CD4-positive, alpha-beta T cell treated with Interleukin-4 for 1 hour (primary cell): ENCODE measurements around the gene LLCFC1.

ENCODE experiments used
- DNase-seq, 2 donors: peaks; one replicate each; pipeline ENCODE4 v3.0.0-alpha.2; 2020 to 2022

The LLCFC1 gene

DNA sequence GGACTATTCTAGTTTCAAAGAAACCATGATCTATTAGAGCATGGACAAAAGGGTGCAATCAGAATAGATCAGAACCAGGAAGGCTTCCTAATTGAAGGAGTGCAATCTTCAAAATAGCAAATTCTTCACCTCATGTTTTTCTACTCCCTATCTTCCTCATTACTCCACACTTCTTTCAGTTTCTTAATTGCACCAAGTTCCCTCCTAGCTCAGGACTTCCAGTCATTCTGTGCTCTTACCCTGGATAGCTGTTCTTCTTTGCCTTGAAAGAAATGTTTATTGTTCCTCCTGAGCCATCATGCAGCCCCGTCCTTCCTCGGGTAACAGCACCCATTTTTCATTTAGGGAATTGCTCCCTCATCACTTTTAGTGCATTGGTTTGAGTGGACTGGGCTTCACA is 28.8 kb upstream of the LLCFC1 start:
- DNase-seq: no peak

DNA sequence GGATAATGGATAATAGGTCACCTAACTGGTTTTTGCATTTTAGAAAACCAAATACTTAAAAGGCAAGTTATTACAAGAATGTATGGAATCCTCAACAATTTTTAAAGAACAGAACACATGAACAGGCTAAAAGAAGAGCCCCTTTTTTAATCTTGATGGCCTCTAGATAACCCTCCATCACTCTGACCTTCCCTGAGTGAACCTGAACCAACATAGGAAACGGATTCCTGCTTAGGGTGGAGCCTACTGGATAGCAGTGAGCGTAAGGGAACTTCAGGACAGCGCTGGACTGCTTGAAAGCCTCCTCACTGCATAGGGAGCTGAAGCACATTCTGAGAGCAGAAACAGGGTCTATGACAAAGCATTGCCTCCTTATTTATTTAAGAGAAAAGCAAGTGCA is 26.2 kb upstream of the LLCFC1 start:
- no peak for DNase-seq

DNA sequence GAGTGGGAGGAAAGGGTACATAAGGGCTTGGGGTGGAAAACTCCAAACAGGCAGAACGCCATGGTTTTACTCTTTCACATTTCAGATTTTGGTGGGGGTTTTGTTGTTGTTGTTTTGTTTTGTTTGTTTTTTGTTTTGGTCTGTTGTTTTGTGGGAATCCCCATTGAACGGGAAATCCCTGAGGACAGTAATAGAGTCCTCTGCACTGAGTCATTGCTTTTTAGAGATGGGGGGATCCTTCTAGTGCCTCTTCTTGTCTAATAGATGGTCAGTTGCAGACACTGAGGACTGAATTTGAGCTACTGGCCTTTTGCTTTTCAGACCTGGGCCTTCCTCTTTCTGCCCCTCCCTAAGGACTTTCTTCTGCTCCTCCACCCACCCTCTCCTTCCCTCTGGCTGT is 25.7 kb upstream of the LLCFC1 start:
- no peak for DNase-seq

DNA sequence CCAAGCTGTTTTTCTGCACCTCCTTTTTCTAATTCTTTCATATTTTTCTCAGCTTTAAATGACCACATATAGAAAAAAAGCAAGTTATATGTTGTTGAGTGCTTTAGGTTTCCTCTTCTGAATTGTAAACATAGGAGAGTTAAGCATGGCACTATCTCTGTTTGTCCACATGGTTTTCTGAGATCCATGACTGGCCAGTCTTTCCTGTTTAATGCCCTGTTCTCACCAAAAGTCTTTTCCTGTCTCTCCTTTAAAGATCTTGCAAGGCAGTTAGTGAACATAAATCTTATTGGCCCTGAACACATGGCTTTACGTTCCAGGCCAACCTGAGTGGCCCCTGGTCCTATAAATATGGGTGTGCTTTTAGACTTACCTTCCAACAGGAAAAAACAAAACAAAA is 25.2 kb upstream of the LLCFC1 start:
- no peak for DNase-seq

DNA sequence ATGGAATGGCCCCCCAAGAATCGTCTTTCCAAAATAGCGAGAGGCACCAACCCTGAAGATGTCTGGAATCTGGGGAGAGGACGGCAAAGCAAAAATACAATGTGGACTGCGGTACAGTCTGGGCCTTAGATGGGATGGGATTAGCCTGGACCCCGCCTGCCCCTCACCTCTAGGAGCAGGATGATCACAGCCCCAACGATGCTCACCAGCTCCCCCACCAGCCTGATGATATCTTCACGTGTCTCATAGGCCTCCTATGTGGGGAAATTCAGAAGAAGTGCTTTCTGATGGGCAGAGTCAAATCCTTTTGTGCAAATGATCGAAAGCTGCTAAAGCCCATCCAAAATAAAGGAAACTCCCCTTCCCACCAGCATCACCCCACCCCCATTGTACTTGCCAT is 24.0 kb upstream of the LLCFC1 start:
- DNase-seq: peak in 1 of 2 donors; percentile 3

DNA sequence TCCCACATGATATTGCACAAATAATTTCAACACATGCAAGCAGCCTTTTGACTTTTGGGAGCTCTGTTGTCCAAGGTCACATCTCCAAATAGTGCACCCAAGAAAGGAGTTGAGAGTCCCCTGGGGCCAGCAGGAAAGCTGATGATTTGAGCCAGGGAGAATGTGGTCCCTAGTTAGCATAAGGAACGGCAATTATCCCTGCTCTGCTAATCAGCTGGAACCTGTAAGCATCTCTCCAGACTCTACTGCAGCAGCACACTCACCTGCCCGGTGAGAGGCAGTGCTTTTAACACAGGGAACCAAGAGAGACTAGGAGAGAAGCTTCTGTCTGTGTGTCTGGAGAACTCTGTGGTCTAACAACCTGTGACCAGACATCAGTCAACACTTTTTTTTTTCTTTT is 22.8 kb upstream of the LLCFC1 start:
- DNase-seq: no peak

DNA sequence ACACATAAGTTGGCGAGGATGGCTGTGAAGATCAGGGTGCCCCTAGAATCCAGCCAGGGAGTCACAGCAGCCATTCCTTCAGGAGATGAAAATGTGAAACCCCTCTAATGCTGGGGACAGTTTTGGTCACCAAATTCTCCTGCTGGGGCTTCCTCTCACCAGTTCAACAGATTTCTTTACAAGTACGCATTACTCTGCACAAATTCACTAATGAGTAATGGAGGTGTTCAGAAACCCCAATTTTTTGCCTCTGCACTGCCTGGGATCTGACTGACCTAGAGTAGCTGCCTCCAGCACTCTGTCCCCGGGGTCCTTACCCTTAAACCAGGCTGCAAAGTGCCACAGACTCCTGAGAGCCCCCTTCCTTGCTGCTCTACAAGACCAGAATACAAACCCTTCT is 21.8 kb upstream of the LLCFC1 start:
- DNase-seq: no peak

DNA sequence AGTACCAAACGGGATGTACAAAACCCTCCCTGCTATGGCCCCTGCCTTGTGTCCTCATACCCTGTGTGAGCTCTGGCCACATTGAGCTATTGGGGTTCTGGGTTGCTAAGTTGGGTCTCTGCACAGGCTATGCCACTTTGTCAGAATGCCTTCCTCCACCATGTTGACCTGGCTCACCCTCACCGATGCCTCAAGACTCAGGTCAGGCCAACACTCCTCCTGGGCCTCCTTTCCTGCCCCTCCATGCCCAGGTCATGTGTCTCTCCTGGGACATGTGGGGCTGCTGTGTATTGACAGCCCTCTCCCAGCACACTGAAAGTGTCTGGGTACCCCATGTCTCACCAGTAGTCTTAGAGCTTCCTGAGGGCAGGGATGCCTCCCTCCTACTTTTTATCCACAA is 20.4 kb upstream of the LLCFC1 start:
- no peak for DNase-seq

DNA sequence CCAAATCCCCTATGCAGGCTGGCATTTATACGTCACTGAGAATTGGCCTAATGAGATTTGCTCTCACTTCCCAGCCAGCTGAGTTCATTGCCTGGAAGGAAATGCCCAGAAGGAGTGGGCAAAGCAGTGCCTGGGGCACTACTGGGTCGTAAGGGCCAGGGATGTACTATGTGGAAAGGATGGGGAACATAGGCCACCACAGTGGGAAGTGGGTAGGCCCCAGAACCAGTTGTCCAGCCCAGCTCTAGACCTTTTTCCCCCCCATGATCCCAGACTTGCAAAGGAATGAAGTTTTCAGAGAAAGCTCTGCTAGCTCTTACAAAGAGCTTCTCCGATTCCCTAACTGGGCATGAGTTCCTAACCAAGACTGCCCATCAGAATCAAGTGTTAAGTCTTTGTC is 19.6 kb upstream of the LLCFC1 start:
- DNase-seq: no peak

DNA sequence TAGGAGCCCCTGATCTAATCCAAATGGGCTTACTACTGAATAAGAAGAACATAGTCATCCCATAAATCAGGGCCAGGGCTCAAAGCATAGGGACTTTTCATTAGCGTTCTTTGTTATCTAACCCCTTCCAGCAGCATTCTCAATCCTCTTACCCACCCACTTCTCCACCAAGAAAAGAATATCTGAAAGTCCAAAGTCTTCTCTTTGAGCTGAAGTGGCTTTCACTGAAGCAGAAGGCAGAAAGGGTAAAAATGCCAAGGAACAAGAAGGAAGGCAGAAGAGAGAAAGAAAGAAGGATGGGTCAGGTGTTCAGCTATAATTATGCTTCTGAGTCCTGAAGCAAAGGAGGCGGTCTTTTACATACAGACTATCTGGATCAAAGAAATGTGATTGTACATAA is 15.9 kb upstream of the LLCFC1 start:
- no peak for DNase-seq

DNA sequence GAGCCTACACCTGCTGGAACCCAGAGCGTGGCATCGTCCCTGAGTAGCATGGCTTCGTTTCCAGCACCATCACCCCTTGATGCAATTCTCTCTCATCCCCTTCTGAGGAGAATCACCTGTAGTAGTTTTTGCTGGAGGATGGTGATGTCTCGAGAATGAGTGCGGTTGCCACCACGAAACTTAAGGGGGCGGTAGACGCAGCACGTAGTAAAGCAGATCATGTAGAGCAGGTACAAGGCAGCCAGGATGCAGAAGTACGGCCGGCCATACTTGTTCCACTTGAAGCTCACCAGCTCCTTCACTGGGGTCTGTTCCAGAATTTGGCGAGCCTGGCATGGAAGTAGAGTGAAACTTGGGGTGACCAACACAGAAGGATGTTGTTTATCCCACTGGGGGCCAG is 13.9 kb upstream of the LLCFC1 start:
- DNase-seq: no peak

DNA sequence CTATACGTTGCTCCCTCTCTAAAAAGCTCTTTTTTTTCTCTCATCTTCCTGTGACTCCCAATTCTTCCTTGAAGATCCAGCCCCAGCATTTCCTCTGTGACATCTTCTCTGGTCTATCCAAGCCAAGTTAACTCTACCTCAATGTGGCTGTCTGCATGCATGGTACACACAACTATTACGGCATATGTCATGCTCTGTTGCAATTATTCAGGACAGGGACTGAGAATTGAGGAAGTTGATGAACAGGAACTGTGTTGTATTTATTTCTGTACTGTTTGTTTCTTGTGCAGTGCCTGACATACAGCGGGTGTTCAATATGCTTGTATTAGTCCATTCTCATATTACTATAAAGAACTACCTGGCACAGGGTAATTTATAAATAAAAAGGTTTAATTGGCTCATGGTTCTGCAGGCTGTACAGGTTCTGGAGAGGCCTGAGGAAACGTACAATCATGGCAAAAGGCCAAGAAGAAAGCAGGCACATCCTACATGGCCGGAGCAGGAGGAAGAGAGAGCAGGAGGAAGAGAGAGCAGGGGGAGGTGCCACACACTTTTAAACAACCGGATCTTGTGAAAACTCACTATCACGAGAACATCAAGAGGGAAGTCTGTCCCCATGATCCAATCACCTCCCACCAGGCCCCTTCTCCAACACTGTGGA is 12.1 kb upstream of the LLCFC1 start:
- DNase-seq: no peak

DNA sequence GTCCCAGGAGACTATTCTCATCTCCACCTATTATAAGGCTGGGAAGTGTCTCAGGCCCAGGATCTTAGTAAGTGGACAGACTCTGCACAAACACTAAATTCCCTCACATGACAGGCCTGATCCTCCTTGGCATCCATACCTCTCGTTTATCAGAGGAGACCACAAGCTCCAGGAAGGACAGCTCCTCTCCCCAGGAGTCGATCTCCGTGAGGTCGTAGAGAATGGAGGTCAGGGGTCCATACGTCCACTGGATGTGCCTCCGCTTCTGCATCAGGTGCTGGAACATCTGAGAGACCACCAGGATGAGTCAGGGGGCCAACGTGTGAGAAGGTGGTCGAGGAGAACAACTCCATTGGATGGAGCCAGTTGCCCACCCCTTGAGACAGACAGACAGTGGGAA is 11.3 kb upstream of the LLCFC1 start:
- no peak for DNase-seq

DNA sequence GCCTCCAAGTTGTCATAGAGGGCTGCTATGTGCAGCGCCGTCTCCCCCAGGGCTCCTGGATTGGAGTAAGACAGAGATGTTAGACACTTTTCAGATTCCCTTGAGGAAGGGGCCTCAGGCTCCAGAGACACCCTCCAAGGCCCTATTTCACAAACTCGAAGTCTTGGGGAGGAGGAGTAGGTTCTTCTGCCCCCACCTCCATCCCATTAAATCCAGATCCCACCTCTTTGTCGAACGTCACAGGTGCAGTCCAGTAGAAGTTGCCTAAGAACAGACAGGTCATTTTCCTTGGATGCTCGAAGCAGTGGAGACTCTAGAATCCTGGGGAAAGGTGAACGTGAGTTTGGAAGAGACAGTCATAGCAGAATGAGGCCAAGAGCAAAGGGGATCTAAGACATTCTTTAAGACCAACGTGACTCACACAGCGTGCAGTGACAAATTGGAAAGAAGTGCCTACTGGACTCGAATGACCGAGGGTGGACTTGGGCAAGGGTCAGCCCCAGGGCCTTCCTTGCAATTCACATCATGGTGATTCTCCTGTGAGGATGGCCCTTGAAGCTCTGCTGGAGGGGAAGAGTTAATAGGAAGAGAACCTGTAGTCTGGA is 9.1 kb upstream of the LLCFC1 start:
- no peak for DNase-seq

DNA sequence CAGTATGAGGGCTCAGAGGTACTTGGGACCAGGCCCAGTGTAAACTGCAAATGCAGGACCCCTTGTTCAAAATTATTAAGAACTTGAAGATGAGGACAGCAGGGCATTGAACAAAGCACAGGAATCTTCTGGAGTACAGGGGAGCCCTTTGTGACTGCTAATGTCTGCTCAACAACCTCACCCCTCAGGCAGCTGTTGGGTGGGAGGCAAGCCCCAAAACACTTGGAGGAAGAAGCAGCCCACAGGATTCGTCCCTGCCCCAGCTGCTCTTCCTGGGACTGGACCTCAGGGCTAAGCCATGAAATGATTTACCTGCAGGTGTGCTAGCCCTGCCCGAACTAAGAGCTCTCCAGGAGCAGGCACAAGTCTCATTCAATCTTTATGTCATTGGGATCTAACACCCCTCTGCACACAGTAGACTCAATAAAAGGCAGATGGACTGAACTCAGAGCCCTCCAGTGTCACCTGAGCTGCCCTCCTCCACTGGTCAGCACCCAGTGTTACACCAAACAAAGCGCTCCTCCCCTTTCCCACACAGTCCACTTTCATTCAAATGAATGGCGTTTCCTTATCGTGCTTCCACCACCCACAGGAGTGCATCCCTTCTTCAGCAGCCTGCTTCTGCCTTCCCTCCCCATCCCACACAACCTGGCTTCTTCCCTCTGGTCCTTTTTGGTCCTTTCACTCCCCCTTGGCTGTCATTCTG is 6.7 kb upstream of the LLCFC1 start:
- DNase-seq: no peak

DNA sequence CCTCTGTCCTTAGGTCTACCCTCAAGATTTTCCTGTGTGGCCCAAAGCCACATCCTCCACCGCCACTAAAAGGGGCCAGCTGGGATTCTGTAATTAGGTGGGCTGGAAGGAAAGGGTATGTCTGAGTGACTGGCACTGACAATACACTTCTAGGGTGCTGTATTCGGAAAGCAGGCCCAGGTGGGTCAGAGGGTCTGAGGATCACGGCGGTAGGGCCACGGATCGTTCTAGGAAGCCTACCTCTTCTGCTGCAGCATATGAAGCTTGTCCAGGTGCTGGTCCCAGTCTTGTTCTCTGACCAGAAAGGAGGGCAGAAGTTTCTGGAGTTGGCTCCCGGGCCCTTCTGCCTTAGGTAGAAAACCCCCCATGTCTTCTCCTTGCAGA is 6.2 kb upstream of the LLCFC1 start:
- DNase-seq: no peak

DNA sequence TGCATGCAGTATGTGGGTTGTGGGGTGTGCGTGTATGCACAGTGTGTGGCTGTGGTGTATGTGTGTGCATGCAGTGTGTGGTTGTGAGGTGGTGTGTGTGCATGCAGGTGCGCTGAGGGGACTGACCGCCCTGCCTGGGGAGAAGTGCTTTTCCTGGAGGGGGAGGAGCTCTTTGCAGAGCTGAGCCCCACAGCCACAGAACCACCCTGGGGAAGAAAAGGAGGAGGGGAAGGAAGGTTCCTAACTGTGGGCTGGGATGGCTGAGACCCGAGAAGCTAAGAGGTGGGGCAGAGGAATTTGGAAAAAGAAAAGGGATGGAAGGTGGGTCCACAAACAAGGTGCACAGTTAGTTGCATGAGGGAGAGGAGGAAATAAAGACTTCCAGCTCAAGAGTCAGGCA is 5.7 kb upstream of the LLCFC1 start, which contains the start of gene TRPV5:
Gene TRPV5, minus strand, starts transcription at position 123 of the 400 bp plus-strand sequence. CDS start 287 bp downstream, outside the sequence.
- no peak for DNase-seq

DNA sequence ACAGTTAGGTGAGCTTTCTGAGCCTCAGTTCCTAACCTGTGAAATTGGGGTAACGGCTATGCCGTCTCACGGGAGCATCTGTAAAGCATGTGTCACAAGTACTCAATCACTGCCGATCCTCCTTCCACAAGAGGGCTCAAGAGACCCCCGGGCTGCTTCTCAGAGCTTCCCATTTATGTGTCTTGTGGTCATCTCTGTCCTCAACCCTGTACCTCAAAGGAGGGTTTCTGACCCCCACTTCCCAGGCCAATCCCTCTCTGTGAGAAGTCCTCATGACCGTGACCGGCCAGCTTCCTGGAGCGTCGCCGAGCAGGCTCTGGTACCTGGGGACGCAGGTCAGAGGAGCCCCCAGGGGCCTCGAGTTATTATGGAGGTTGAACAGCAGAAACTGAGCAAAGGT is 5.2 kb upstream of the LLCFC1 start:
- no peak for DNase-seq

DNA sequence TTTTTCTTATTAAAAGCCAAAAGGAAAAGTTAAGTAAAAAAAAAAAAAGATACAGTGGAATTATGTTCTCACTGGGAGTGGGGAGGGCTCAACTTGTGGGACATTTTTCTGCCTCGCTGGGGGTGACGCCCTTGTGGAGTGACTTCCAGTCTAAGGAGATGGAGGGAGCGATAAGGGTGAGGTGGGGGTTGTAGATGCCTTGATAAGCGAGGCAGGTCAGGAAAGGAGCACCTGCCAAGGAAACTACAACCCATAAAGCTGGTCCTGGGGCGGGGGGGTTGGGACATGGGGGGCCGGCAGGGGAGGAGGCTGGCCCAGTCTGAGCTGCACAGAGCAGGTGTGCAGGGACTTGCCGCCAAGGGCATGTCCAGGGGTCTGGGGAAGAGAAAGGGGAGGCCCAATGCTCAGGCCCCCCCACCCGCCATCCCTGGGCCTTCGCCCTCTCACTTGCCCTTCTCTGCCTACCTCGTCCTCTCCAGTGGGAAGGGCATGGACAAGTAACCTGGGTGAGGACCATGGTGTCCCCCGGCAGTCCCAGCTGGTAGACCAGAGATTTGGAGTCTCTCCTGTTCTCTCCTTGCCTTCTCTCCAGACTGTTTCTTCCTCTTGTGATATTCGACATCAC is 3.2 kb upstream of the LLCFC1 start:
- DNase-seq: no peak

DNA sequence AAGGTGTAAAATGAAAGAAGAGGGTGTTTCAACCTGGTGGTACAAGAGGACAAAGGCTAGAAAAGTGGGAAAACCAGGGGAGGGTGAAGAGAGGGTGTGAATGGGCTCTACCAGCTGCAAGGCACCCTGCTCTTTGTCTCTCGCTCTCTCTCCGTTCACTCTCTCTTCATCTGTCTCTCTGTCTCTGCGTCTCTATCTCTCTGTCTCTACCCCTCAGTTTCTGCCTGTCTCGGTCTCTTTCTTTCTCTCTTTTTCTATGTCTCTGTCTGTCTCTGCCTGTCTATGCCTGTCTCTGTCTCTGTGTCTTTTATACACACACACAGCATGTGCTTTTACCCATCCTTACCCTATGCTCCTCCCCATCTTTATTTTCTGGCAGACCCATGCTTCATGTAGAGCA is 673 bp upstream of the LLCFC1 start:
- DNase-seq: no peak

DNA sequence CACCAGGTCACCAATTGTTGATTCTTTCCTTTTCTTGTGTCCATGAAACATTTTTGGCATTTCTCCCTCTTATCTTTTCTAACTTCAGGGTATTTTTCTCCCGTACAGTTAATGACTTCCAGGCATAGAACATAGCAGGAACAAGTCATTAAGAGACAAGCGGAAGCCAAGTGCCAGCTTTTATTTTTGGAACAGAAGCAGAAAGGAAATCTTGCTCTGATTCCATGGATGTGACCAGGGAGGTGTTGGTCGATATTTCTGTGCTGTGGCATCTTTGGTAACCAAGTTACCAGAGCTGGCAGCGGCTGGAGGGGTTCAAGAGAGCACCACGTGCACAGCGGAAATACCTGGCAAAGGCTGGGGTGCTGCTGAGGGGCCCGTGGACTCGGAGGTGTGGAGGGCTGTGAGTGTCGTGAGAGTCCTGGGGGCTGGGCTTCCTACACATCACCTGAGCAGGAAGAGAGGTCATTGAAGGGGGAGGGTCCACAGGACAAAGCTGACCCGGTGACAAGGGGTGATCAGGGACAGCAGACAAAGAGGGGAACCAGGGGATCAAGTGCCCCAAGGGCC is 1.8 kb downstream of the LLCFC1 start:
- DNase-seq: no peak

DNA sequence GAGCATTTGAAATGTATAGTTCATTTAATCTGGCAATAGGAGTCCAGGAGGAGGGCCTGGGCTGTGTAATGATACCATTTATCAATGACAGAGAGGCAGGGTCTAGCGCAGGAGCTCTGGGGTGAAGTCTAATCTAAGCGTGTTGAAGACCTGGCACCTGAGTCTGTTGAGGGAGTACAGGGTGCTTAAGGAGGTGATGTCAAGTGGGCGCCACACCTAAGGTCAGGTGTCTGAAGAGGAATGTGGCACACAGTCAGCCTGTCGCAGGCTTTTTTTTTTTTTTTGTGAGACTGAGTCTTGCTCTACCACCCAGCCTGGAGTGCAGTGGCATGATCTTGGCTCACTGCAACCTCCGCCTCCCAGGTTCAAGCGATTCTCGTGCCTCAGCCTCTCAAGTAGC is 2.3 kb downstream of the LLCFC1 start:
- no peak for DNase-seq

DNA sequence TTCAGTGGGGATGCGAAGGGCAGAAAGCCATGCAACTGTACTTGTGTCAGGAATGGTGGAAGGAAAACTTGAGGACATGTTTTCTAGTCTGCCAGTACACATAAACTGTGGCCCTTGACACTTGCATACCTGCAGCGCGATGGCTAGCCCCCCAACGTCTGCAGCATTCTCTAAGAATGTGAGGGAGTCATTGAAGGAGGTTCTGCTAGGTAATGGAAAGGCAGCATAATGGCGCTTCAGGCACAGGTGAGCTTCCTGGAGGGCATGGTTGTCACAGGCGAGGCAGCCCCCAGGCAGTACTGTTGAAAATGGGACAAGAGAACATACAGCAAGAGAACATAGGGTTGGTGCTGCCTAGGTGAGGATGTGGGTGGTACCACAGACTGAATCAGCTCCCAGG is 3.5 kb downstream of the LLCFC1 start:
- DNase-seq: no peak
